ENCODE data around the gene BCS1L. TPM values are rescaled to one million over a fixed set of nuclear protein-coding genes. Genes with fewer than 3 reads are reported as not detected.

Gene BCS1L
- total and polyA plus RNA-seq, 2 of the 13 experiments (the other 11 are each of a cell fraction or from before 2014, with no cell fraction given): 48.9 to 76.0 TPM

- TF ChIP-seq AKNA (CRISPR knock-in tag; IDR thresholded peaks at IDR 0.05; ENCODE audit: borderline replicate concordance): no peak
- TF ChIP-seq ZNF431 (CRISPR knock-in tag; IDR thresholded peaks at IDR 0.05; ENCODE audit: borderline replicate concordance, low read depth): no peak
- no peak for TF ChIP-seq GRHL1 (CRISPR knock-in tag; conservative IDR thresholded peaks at IDR 0.05)
- no peak for TF ChIP-seq SSRP1 (CRISPR knock-in tag; IDR thresholded peaks at IDR 0.05)
- no peak for TF ChIP-seq ZFP82 (CRISPR knock-in tag; IDR thresholded peaks at IDR 0.05; ENCODE audit: borderline replicate concordance)
- peak; percentile 82; the same call in 1 of the 2 replicates for TF ChIP-seq ZNF740 (CRISPR knock-in tag; IDR thresholded peaks at IDR 0.05)
- peak; percentile 84; the same call in 1 of the 2 replicates for TF ChIP-seq ZGPAT (CRISPR knock-in tag; IDR thresholded peaks at IDR 0.05)
- no peak for TF ChIP-seq ZNF20 (CRISPR knock-in tag; IDR thresholded peaks at IDR 0.05)
- no peak for TF ChIP-seq CENPT (CRISPR knock-in tag; IDR thresholded peaks at IDR 0.05; ENCODE audit: low read depth)
- no peak for TF ChIP-seq E2F2 (CRISPR knock-in tag; IDR thresholded peaks at IDR 0.05; ENCODE audit: borderline replicate concordance)
- TF ChIP-seq ZNF12 (CRISPR knock-in tag; IDR thresholded peaks at IDR 0.05): 0 out of 2 replicates have a peak, but pooled peaks have one; percentile 38
- TF ChIP-seq ZNF788 (CRISPR knock-in tag; IDR thresholded peaks at IDR 0.05; ENCODE audit: borderline replicate concordance): peak; percentile 83; the same call in 1 of the 2 replicates
- TF ChIP-seq HNRNPH1 (optimal IDR thresholded peaks at IDR 0.05; ENCODE audit: low read depth, low read length): no peak
- TF ChIP-seq ZFP41 (CRISPR knock-in tag; IDR thresholded peaks at IDR 0.05; ENCODE audit: borderline replicate concordance): peak; percentile 41; the same call in 1 of the 2 replicates
- peak; percentile 87 for TF ChIP-seq ERF (CRISPR knock-in tag; IDR thresholded peaks at IDR 0.05)
- TF ChIP-seq HES4 (CRISPR knock-in tag; IDR thresholded peaks at IDR 0.05; ENCODE audit: borderline replicate concordance): peak; percentile 64; the same call in 1 of the 2 replicates
Observed at GRCh38 chr2:218671654-218672566, 12.4 kb downstream of the BCS1L start, which contains the start of the genes RNF25 and STK36 (continued).

All from HepG2 (cell line).